ENCODE data around the gene BEAN1.

BEAN1 gene, protein sequence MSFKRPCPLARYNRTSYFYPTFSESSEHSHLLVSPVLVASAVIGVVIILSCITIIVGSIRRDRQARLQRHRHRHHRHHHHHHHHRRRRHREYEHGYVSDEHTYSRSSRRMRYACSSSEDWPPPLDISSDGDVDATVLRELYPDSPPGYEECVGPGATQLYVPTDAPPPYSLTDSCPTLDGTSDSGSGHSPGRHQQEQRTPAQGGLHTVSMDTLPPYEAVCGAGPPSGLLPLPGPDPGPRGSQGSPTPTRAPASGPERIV

GRCh38 chr16:66427036-66427860, at the start of gene BEAN1:
Gene BEAN1, plus strand, starts transcription at chr16:66427295. Its CDS starts 10,382 bp downstream, at chr16:66437677.
- DNase-seq (ENCODE audit: low read depth) = no peak

- no peak for DNase-seq (ENCODE audit: low read depth)
These were observed 49.8 kb upstream of the BEAN1 start for GRCh38 chr16:66377324-66377723.

GRCh38 chr16:66378741-66379570, 48.1 kb upstream of the BEAN1 start:
- no peak for DNase-seq (ENCODE audit: low read depth)

- no peak for DNase-seq (ENCODE audit: low read depth)
These were observed 47.5 kb upstream of the BEAN1 start for GRCh38 chr16:66379571-66379941.

- no peak for DNase-seq (ENCODE audit: low read depth)
These were observed 46.7 kb upstream of the BEAN1 start for GRCh38 chr16:66380421-66380820.

DNA sequence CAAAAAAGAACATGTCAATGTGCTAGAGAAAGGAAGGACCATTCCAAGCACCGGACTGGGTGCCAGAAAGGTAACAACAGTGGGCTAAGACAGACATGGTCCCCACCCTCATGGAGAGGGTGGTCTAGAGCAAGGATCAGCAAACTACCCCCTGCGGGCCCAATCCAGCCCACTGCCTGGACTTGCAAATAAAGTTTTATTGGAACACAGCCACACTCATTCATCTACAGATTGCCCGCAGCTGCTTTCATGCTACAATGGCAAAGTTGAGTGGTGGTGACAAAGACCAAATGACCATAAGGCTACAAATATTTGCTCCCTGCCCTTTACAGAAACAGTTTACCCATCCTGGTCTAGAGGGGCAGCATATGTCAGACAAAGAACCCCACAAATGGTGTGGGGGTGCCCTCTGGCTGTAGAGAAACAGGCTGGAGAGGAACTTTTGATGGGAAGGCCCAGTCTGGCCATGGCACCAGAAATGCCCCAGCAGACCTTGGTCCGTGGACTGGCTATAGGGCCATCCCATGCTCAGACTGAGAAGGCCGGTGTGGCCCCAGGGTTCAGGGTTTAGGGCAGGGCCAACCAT, 45.4 kb upstream of the BEAN1 start:
- DNase-seq (ENCODE audit: low read depth) = no peak

DNA sequence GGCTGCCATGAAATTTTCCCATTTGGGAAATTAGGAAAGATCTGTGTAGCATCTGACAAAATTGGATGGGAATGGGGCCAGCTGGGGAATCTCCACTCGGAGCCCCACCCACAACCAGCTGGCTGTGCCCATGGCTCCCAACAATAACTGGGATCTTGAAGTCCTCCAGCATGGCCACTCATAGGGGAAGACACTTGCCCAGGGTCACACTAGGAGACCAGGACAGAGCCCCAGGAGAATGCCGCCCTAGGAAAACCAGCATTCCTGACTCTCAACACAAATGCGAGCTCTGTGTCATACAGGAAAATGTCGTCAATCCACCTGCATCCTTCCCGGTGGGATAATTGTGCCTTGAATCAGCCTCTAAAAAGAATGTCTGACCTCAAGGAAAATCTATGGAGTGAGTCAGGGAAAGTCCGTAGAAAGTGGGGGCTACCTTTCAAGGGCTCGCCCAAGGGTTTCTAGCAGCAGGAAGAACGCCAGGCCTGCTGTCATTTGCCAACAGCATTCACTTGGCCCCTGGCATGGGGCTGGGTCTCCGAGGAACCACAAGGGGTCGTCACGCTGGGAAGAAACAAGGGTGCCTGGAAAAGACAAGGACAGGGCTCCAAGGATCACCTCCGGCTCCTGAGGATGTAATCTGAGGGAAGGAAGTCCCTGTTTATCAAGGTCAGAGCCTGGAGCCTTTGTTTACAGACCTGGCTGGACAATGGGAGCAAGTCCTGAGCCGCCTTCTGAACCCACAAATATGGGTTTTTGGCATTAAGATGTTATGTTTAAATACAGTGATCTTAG, 44.7 kb upstream of the BEAN1 start:
- DNase-seq (ENCODE audit: low read depth) = no peak

DNA sequence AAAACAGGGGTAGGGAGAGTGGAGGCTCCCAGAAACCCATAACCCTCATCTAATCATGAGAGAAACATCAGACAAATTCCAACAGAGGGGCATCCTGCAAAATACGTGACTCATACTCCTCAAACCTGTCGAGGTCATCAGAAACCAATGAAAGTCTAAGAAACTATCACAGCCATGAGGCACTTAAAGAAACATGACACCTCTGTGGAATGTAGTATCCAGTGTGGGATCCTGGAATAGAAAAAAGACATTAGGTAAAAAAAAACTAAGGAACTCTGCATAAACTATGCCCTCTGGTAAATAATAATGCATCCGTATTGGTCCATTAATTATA, 44.2 kb upstream of the BEAN1 start:
- no peak for DNase-seq (ENCODE audit: low read depth)

GRCh38 chr16:66383551-66383950, 43.5 kb upstream of the BEAN1 start:
- DNase-seq (ENCODE audit: low read depth) = no peak

DNA sequence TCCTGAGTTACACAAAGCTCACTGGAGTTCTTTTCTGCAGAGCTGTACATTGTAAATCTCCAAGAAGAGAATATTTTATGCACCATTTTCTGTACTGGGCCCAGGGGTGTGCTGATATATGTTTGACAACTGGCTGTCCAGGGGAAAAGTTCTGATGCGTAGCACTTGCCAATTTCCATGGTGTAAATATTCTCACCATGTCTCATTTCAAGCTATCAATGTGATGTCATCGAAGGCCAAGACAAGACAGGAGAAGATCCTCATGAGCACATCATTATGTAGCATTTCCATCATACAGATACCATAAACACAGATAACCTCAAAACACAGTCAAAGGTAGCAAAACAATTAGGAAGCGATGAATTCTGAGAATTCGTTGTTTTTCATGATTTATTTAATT, 41.7 kb upstream of the BEAN1 start:
- DNase-seq (ENCODE audit: low read depth) = no peak

DNA sequence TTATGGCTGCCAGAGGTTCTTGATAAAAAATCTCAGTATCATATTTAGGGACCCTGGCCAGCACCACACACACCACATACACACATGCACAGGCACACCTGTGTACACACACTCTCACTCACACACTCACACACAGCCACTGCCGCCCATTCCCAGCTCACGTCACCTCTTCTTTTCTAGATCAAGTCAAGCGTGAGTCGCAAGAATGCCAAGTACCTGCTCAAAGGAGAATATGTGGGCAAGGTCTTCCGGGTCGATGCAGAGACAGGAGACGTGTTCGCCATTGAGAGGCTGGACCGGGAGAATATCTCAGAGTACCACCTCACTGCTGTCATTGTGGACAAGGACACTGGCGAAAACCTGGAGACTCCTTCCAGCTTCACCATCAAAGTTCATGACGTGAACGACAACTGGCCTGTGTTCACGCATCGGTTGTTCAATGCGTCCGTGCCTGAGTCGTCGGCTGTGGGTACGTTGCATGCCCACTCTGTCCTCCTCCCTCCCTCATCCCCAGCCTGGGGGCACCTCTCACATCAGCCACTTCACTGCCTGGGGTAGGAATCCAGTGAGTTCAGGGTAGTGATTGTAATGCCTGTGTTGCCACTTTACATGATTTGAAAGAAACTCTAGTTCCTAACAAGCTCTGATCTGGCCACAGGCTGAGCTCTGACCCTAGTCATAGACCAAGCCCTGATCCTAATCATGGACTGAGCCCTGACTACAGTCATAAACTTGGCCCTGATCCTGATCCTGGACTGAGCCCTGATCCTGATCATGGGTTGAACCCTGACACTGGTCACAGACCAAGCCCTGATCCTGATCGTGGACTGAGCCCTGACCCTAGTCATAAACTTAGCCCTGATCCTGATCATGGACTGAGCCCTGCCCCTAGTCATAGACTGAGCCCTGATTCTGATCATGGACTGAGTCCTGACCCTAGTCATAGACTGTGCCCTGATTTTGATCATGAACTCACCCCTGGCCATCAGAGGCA, 40.2 kb upstream of the BEAN1 start:
- no peak for DNase-seq (ENCODE audit: low read depth)

- no peak for DNase-seq (ENCODE audit: low read depth)
These were observed 39.2 kb upstream of the BEAN1 start for GRCh38 chr16:66387817-66388332.

GRCh38 chr16:66388350-66389139, 38.5 kb upstream of the BEAN1 start:
- no peak for DNase-seq (ENCODE audit: low read depth)

DNA sequence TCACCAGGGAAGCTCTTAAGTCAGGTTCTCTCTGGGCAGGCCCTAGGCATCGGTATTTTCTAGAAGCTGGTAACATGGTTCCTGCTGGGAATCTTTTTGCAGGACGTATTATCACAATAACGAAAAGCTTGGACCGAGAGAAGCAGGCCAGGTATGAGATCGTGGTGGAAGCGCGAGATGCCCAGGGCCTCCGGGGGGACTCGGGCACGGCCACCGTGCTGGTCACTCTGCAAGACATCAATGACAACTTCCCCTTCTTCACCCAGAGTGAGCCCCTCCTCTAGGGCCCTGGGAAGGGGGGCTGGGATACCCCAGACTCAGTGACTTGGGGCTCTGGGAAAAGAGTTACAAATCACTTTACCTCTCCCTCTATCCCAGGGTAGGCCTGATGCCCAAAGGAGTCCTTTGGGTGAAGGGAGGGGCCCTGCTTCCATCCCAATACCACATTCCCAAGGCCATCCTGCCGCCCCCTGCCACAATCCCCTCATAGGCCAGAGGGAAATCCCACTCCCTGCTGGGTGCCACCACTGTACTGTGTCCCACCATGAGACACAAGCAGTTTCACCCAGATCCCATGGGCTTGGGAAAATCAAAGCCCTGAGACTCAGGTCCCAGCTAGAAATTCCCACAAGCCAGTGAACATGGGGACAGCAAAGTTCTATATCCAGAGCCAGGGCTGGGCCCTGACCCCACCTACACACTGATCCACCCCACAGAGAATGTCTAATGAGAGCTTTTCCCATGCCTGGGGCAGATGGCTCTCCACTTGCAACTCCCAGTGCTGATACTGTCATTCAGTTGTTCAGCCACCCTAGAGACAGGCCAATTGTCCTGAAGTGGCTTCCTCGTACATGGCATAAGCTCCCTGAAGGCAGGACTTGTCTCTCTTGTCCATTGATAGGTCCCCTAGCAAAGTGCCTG, 37.6 kb upstream of the BEAN1 start:
- no peak for DNase-seq (ENCODE audit: low read depth)

DNA sequence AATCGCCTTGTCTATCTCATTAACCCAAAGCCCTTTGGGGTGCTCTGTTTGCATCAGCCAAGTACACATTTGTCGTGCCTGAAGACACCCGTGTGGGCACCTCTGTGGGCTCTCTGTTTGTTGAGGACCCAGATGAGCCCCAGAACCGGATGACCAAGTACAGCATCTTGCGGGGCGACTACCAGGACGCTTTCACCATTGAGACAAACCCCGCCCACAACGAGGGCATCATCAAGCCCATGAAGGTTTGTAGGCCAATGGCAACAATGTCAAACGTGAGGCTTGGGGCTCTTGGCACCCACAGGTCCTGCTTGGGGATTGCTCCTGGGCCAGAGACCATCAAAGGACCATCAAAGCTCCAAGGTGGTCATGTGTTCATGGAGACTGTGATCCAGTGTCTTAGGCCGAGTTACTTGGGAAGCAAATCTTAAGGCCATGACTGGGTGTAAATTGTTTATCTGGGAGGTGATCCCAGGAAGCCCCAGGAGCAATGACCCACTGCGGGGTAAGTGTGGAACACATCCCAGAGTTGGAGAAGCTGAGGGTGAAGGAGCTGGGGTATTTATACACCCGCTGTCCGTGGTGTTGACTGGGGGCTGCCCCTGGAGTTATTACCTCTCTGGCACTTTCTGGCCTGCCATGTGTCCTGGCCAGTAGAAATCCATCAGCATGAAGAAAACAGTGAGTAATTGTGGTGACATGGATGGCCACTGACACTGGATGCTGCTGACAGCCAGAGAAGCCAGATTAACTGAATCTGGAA, 36.6 kb upstream of the BEAN1 start:
- DNase-seq (ENCODE audit: low read depth) = no peak

DNA sequence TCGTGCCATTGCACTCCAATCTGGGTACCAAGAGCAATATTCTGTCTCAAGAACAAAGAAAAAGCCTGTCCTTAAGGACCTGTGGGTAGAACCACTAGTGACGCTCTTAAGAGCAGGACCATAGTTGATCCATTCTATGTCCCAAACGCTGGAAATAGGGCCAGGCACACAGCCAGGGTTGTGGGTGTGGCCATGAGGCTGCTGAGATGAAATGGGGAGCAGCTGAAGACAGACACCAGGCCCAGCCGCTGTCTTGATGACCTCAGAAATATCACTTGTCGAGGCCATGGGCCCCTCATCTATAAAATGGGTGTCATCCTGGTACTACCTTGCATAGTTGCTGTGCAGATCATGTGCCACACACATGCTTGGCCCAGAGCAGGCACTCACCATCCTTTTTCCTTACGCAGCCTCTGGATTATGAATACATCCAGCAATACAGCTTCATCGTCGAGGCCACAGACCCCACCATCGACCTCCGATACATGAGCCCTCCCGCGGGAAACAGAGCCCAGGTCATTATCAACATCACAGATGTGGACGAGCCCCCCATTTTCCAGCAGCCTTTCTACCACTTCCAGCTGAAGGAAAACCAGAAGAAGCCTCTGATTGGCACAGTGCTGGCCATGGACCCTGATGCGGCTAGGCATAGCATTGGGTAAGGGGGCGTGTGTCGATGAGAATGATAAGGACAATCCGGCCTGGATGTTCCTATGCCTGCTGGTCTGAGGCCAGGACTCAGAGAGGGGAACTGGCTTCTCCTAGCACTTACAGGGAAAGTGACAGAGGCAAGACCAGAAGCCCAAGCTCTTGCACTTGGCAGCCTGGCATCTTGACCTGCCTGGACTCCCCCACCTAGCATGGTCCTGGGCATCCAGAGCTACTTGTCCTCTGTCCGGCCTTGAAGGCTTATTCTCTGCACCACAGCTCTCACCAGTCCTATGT, 35.1 kb upstream of the BEAN1 start:
- DNase-seq (ENCODE audit: low read depth) = no peak

Data from stimulated activated CD4-positive, alpha-beta T cell treated with anti-CD3 and anti-CD28 coated beads, Interleukin-2, amount 100 ng/mL, for 4 hours (primary cell).